ENCODE results near the gene ABCD2. TPM values are rescaled to one million over a fixed set of nuclear protein-coding genes. Genes with fewer than 3 reads are reported as not detected.

The ABCD2 gene
- total RNA-seq, 1 experiment from 2014 or later, result not detected

GRCh38 chr12:39612250-39612649 is 7.4 kb downstream of the ABCD2 start:
- no peak overlapping the region for H2BK12ac ChIP-seq (ENCODE audit: insufficient read length, low read depth, low read length)
- H3K79me1 ChIP-seq (ENCODE audit: insufficient read depth, low read depth, low read length, poor library complexity, severe bottlenecking), result no peaks in the 10 kb centered on the region
- no peaks in the 10 kb centered on the region for H3K4me1 ChIP-seq (ENCODE audit: insufficient read depth, low read length)
- Mint-ChIP-seq H3K4me3 (no peak overlapping the region), H3K27me3 (ENCODE audit: low read depth) (no peaks in the 10 kb centered on the region; the same call in 1 of the 2 replicates), H3K36me3 (ENCODE audit: insufficient read depth in 1 of 3, low read depth in 3 of 3) (no peaks in the 10 kb centered on the region), H3K4me1 (no peaks in the 10 kb centered on the region), H3K27ac (no peak overlapping the region), H3K9me3 (no peaks in the 10 kb centered on the region)
- DNase-seq, result no peak
- no peak overlapping the region for H2AFZ ChIP-seq (ENCODE audit: low read length)
- no peaks in the 10 kb centered on the region for H3K27me3 ChIP-seq (ENCODE audit: insufficient read depth, low read length)
- H3K9ac ChIP-seq (ENCODE audit: extremely low read depth, insufficient read length, low read length), result no peak overlapping the region
- no peaks in the 10 kb centered on the region for H3K79me2 ChIP-seq (ENCODE audit: insufficient read depth, low read length)
- no peak overlapping the region for H4K8ac ChIP-seq (replicated peaks; ENCODE audit: insufficient read length, low read depth, low read length)
- no peak for TF ChIP-seq CTCF (conservative IDR thresholded peaks at IDR 0.05)
- no peaks in the 10 kb centered on the region for H3K23me2 ChIP-seq (ENCODE audit: insufficient read length, low read depth, low read length, poor library complexity, severe bottlenecking)
- H3T11ph ChIP-seq (ENCODE audit: low read length), result no peak overlapping the region
- no peak overlapping the region for H2BK5ac ChIP-seq (ENCODE audit: insufficient read length, low read length)
- H2BK120ac ChIP-seq (ENCODE audit: low read depth, low read length, poor library complexity, severe bottlenecking), result no peak overlapping the region
- no peak overlapping the region for H3K27ac ChIP-seq (ENCODE audit: insufficient read length, low read depth, low read length)
- H3K14ac ChIP-seq (ENCODE audit: insufficient read depth, low read length), result no peak overlapping the region
- no peak overlapping the region for H3K56ac ChIP-seq (ENCODE audit: insufficient read length, low read depth, low read length)
- H3K4me2 ChIP-seq (ENCODE audit: insufficient read depth, insufficient read length, low read length), result no peak overlapping the region
- H3K23ac ChIP-seq (ENCODE audit: insufficient read length, low read depth, low read length), result no peak overlapping the region
- H3K4ac ChIP-seq (ENCODE audit: low read depth, low read length), result no peak overlapping the region
- H4K91ac ChIP-seq (ENCODE audit: insufficient read length, low read depth, low read length), result no peak overlapping the region
- no peak overlapping the region for H2BK20ac ChIP-seq (ENCODE audit: low read depth, low read length, poor library complexity, severe bottlenecking)
- H2BK15ac ChIP-seq (ENCODE audit: low read depth, low read length), result no peak overlapping the region
- H3K9me3 ChIP-seq (ENCODE audit: control insufficient read depth, low read depth, low read length), result no peaks in the 10 kb centered on the region
- H4K5ac ChIP-seq (ENCODE audit: insufficient read length, low read depth, low read length), result no peak overlapping the region
- no CpG with 5 or more reads among the region's 2 CpGs for WGBS (ENCODE audit: extremely low coverage, insufficient read length, low lambda C conversion rate)
- H4K20me1 ChIP-seq (ENCODE audit: control insufficient read depth, insufficient read depth, insufficient read length), result no peaks in the 10 kb centered on the region
- no peak overlapping the region for H3K18ac ChIP-seq (ENCODE audit: insufficient read length, low read depth, low read length)
- no peak overlapping the region for H2AK5ac ChIP-seq (ENCODE audit: insufficient read length, low read length)

Data from H9 (cell line).